ENCODE results near the gene TUBA4A. TPM values are rescaled to one million over a fixed set of nuclear protein-coding genes. Genes with fewer than 3 reads are reported as not detected.

Gene TUBA4A
- total and polyA plus RNA-seq, 2 experiments from 2014 or later, result 1.6 to 6.5 TPM

GRCh38 chr2:219245899-219246230 lies 7.9 kb downstream of the TUBA4A start:
- Histone ChIP-seq H3K27ac (peak overlapping the region; percentile 82), H3K27me3 (no peaks in the 10 kb centered on the region), H3K36me3 (no peaks in the 10 kb centered on the region), H3K9me3 (ENCODE audit: low read depth) (no peaks in the 10 kb centered on the region), H3K4me1 (ENCODE audit: low read depth) (peaks cover 9% of the 10 kb centered on the region), H3K4me3 (peak overlapping the region; percentile 75)
- no peak for DNase-seq (ENCODE audit: low read depth in 1 of 2, low spot score in 1 of 2)
- TF ChIP-seq, protein P1, sequence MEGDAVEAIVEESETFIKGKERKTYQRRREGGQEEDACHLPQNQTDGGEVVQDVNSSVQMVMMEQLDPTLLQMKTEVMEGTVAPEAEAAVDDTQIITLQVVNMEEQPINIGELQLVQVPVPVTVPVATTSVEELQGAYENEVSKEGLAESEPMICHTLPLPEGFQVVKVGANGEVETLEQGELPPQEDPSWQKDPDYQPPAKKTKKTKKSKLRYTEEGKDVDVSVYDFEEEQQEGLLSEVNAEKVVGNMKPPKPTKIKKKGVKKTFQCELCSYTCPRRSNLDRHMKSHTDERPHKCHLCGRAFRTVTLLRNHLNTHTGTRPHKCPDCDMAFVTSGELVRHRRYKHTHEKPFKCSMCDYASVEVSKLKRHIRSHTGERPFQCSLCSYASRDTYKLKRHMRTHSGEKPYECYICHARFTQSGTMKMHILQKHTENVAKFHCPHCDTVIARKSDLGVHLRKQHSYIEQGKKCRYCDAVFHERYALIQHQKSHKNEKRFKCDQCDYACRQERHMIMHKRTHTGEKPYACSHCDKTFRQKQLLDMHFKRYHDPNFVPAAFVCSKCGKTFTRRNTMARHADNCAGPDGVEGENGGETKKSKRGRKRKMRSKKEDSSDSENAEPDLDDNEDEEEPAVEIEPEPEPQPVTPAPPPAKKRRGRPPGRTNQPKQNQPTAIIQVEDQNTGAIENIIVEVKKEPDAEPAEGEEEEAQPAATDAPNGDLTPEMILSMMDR (IDR thresholded peaks at IDR 0.05; ENCODE audit: low read depth, low read length), result no peak

DNA sequence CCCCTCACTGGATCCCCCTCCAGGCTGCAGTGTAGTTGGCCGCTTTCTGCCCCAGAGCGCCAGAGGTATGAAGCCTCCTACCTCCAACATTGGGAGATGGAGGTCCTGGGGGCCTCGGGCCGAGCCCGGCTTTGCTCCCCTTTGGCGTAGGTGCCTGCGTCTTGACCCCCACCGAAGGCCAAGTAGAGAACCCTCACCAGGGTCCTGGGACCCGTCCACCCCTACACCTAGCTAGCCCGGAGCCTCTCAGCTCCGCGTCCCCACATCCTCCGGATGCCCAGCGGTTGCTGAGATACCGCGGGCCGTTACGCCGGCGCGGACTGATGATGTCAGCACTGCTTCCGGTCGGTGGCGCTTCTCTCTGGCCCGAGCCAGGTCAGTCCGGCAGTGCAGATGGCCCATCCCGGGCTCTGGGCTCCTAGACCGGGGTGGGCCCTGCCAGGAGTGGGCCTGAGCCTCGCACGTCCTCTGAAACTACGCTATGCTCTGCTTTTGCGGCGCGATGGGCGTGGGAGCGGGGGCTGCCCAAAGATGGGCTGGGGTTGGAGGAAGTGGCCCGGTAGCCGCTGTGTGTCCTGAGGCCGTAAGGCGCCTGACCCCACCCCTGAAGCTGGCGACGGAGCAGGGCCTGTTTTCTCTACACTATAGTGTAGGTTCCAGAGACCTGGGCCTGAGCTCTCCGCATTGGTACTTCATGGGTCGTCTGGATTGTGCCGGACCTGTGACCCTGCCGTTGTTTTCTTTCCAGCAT lies 8.4 kb downstream of the TUBA4A start, which contains the start of the genes GLB1L and STK16:
GLB1L (minus strand) TSS at position 297 of the 751 bp plus-strand sequence. CDS start 1,871 bp downstream, outside the sequence.
STK16 (plus strand) TSS at position 332 of the 751 bp plus-strand sequence. CDS start 521 bp downstream, outside the sequence.
- DNase-seq (ENCODE audit: low read depth in 1 of 2, low spot score in 1 of 2), result peak; percentile 94 to 96
- TF ChIP-seq, protein P1 (IDR thresholded peaks at IDR 0.05; ENCODE audit: low read depth, low read length), result no peak
- Histone ChIP-seq H3K9me3 (ENCODE audit: low read depth) (no peaks in the 10 kb centered on the region), H3K4me3 (peak within 1 kb of the TSS; percentile 75), H3K4me1 (ENCODE audit: low read depth) (peaks cover 9% of the 10 kb centered on the region), H3K27me3 (no peaks in the 10 kb centered on the region), H3K36me3 (no peaks in the 10 kb centered on the region), H3K27ac (peak within 1 kb of the TSS; percentile 82)

DNA sequence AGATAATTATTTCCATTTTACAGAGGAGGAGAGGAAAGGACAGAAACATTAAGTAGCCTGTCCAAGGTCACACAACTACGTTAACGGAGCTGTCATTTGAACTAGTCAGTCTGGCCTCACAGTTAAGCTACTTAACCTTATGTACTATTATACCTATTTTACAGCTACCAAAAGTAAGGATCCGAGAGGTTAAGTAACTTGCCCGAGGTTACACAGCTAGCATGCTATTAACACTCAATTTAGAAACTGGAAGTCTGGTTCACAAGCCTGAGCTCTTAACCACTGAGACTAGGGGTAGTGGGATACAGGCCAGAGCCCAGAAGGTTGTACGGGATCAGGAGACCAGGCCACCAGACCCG lies 8.9 kb downstream of the TUBA4A start:
- Histone ChIP-seq H3K27ac (peak overlapping the region; percentile 2), H3K4me3 (peak overlapping the region; percentile 75), H3K9me3 (ENCODE audit: low read depth) (no peaks in the 10 kb centered on the region), H3K36me3 (no peaks in the 10 kb centered on the region), H3K27me3 (no peaks in the 10 kb centered on the region), H3K4me1 (ENCODE audit: low read depth) (peaks cover 9% of the 10 kb centered on the region)
- DNase-seq (ENCODE audit: low read depth in 1 of 2, low spot score in 1 of 2), result no peak
- TF ChIP-seq, protein P1 (IDR thresholded peaks at IDR 0.05; ENCODE audit: low read depth, low read length), result no peak

DNA sequence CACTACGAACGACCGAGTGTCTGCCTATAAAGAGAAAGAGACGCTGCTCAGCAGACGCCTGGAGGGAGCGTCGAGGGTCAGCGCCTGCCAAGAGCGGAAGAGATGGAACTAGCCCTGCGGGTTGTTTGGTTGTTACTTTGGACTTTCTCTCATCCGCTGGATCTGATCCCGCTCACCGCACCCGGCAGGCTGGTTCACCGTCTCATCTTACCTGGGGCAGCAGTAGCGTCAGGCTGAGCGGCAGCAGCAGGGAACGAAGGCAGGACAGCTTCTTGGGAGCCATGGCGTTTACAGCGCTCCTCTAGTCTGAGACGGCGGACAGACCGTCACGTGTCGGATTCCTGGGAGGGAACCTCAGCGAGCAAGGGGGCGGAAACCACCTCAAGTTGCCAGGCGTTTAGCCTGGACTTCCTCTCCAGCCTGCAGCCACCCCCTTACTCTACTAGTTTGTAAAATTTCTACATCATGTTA lies 10.4 kb downstream of the TUBA4A start:
- Histone ChIP-seq H3K4me3 (no peak overlapping the region), H3K4me1 (ENCODE audit: low read depth) (peaks cover 9% of the 10 kb centered on the region), H3K36me3 (no peaks in the 10 kb centered on the region), H3K27ac (no peak overlapping the region), H3K9me3 (ENCODE audit: low read depth) (no peaks in the 10 kb centered on the region), H3K27me3 (no peaks in the 10 kb centered on the region)
- DNase-seq (ENCODE audit: low read depth in 1 of 2, low spot score in 1 of 2), result peak in 1 of 2 donors; percentile 70
- TF ChIP-seq, protein P1 (IDR thresholded peaks at IDR 0.05; ENCODE audit: low read depth, low read length), result no peak

GRCh38 chr2:219234331-219234730 lies 19.4 kb downstream of the TUBA4A start:
- DNase-seq (ENCODE audit: low read depth in 1 of 2, low spot score in 1 of 2), result no peak
- H3K4me1 ChIP-seq (ENCODE audit: low read depth), result peaks cover 9% of the 10 kb centered on the region
- peaks cover 60% of the 10 kb centered on the region for H3K36me3 ChIP-seq
- no peaks in the 10 kb centered on the region for H3K27me3 ChIP-seq
- no peak overlapping the region for H3K27ac ChIP-seq
- H3K9me3 ChIP-seq (ENCODE audit: low read depth), result no peaks in the 10 kb centered on the region
- no peak overlapping the region for H3K4me3 ChIP-seq
- TF ChIP-seq, protein P1 (IDR thresholded peaks at IDR 0.05; ENCODE audit: low read depth, low read length), result no peak

Data from cardiac muscle cell (in vitro differentiated cells and primary cell).